Panc1 (cell line): ENCODE data around the gene CDH13. TPM values are rescaled to one million over a fixed set of nuclear protein-coding genes. Genes with fewer than 3 reads are reported as not detected.

Source experiments
- ATAC-seq: fragments of 200-7000 bp; cut with Tn5 transposase; 2 replicates; pipeline ENCODE4 v1.9.1; 2020; ENCODE audit warnings: mild to moderate bottlenecking, moderate library complexity
- BruUV-seq: library from RNA; stranded (reverse); fragments of 400-500 nt; replicated peaks from 2 replicates; lab custom pipeline; 2021; lab: Mats Ljungman, UMichigan
- CTCF ChIA-PET: fragments of 300-600 bp; sonication (Branson Sonifier 250); formaldehyde crosslinking; loops from one replicate; lab custom pipeline; 2022; ENCODE audit warnings: antibody characterized with exemption; lab: Charles Lee
- POLR2A ChIA-PET: fragments of 300-600 bp; sonication (Branson Sonifier 250); formaldehyde crosslinking; loops from one replicate; lab custom pipeline; 2022; ENCODE audit warnings: antibody characterized with exemption; lab: Charles Lee
- DNase-seq: peaks from one replicate; pipeline ENCODE4 v3.0.0-alpha.2; 2010; ENCODE audit warnings: low read depth, low spot score
- H3K27ac ChIP-seq: 2 replicates; pipeline ENCODE4 v1.5.1; 2011; ENCODE audit warnings: mild to moderate bottlenecking, low read length, inconsistent platforms
- H3K27me3 ChIP-seq: fragments of 200-500 bp; sonication (Bioruptor generic); 2 replicates; pipeline ENCODE4 v1.6.0; 2014; ENCODE audit warnings: low read length, inconsistent platforms; ENCODE audit not compliant: control insufficient read depth, insufficient read depth
- H3K36me3 ChIP-seq: fragments of 200-500 bp; sonication (Bioruptor generic); 2 replicates; pipeline ENCODE4 v1.5.1; 2014; ENCODE audit warnings: inconsistent platforms, mild to moderate bottlenecking, low read length, moderate library complexity; ENCODE audit not compliant: control insufficient read depth, insufficient read depth
- H3K4me1 ChIP-seq: 2 replicates; pipeline ENCODE4 v1.5.1; 2011; ENCODE audit warnings: inconsistent platforms, mild to moderate bottlenecking, low read length, moderate library complexity; ENCODE audit not compliant: control insufficient read depth, insufficient read depth
- H3K4me3 ChIP-seq, 2 experiments: 2 replicates each; pipeline ENCODE4 v1.5.1; 2011 to 2012; ENCODE audit warnings: low read depth in 2 of 2, low read length in 2 of 2, mild to moderate bottlenecking in 2 of 2, inconsistent platforms in 1 of 2, moderate library complexity in 1 of 2
- H3K9me3 ChIP-seq: fragments of 200-500 bp; sonication (Bioruptor generic); 2 replicates; pipeline ENCODE4 v1.5.1; 2014; ENCODE audit warnings: low read depth, mild to moderate bottlenecking, inconsistent platforms, low read length, moderate library complexity; ENCODE audit not compliant: control insufficient read depth, insufficient read depth
- POLR2AphosphoS5 ChIP-seq: IDR thresholded peaks from 2 replicates; pipeline ENCODE4 v1.6.1; 2012; ENCODE audit warnings: mild to moderate bottlenecking, low read depth, low read length, moderate library complexity
- SIN3A ChIP-seq: IDR thresholded peaks from 2 replicates; pipeline ENCODE4 v1.6.1; 2012; ENCODE audit warnings: low read depth, mild to moderate bottlenecking, low read length, moderate library complexity, borderline replicate concordance; ENCODE audit not compliant: insufficient read depth
- TCF7L2 ChIP-seq: IDR thresholded peaks from 2 replicates; pipeline ENCODE4 v1.6.1; 2011; ENCODE audit warnings: mild to moderate bottlenecking, low read depth, low read length, inconsistent platforms
- in situ Hi-C: cut with HindIII; loops from 2 replicates; pipeline ENCODE4 v1.10.0; 2016; ENCODE audit warnings: low sequenced_read_pairs, low pct_unique_long_range_greater_than_20kb
- intact Hi-C: fragments of 100-400 bp; cut with micrococcal nuclease; formaldehyde crosslinking; loops from one replicate; pipeline ENCODE4 v1.10.0; 2022; ENCODE audit not compliant: unreplicated experiment
- total RNA-seq: library from RNA; stranded (reverse); gene quantifications from one replicate; pipeline ENCODE4 v1.2.1, GENCODE V29; 2021; ENCODE audit not compliant: unreplicated experiment
- TF ChIP-seq, protein P1 (sequence below): fragments of 450-650 bp; IDR thresholded peaks from 2 replicates; pipeline ENCODE4 v1.5.1; 2017; ENCODE audit warnings: mild to moderate bottlenecking
- TF ChIP-seq, protein P2 (sequence below), 2 experiments: IDR thresholded peaks; 2 replicates each; pipeline ENCODE4 v1.6.1; 2011 to 2012; ENCODE audit warnings: low read depth in 2 of 2, control low read depth in 1 of 2, low read length in 1 of 2, mild to moderate bottlenecking in 1 of 2, moderate library complexity in 1 of 2; ENCODE audit not compliant: insufficient read depth in 1 of 2

CDH13 gene
- total RNA-seq, 1 experiment from 2014 or later = not detected

DNA sequence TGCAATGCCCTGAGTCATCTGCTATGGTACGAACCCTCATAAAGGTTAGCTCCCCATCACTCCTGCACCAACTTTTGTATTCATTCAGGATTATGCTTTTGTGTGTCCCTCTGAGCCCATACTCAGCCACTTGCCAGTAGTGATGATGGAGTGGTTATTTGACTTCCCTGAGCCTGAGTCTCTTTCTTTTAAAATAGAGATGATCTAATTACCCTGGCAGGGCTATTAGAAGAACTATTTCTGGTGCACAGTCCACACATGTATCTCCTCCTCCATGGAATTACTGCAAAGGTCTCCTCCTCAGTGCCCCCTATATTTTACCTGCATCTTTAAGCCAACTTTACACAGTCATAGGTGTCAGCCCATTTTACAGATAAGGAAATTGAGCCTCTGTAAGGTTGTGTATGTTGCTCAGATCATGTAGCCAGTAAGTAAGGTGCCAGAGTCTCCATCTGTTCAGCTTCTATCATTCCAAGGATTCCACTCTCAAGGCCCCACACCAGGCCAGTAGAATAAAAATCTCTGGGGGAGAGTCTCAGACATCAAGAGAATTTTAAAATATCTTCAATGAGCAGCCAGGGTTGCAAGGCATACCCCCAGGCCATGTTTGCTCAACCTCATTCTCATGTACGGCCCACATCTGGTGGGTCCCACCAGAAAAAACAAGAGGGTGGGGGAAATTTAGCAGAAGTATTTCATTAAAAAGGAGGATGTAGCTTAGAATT is 847.3 kb downstream of the CDH13 start:
- Histone ChIP-seq H3K9me3 (no peaks in the 10 kb centered on the region), H3K4me3 (no peak overlapping the region), H3K27me3 (no peaks in the 10 kb centered on the region), H3K36me3 (no peaks in the 10 kb centered on the region), H3K4me1 (no peaks in the 10 kb centered on the region), H3K27ac (no peak overlapping the region)
- no peak for ATAC-seq
- TF ChIP-seq, protein P1, sequence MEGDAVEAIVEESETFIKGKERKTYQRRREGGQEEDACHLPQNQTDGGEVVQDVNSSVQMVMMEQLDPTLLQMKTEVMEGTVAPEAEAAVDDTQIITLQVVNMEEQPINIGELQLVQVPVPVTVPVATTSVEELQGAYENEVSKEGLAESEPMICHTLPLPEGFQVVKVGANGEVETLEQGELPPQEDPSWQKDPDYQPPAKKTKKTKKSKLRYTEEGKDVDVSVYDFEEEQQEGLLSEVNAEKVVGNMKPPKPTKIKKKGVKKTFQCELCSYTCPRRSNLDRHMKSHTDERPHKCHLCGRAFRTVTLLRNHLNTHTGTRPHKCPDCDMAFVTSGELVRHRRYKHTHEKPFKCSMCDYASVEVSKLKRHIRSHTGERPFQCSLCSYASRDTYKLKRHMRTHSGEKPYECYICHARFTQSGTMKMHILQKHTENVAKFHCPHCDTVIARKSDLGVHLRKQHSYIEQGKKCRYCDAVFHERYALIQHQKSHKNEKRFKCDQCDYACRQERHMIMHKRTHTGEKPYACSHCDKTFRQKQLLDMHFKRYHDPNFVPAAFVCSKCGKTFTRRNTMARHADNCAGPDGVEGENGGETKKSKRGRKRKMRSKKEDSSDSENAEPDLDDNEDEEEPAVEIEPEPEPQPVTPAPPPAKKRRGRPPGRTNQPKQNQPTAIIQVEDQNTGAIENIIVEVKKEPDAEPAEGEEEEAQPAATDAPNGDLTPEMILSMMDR = no peak
- TF ChIP-seq, protein P2, sequence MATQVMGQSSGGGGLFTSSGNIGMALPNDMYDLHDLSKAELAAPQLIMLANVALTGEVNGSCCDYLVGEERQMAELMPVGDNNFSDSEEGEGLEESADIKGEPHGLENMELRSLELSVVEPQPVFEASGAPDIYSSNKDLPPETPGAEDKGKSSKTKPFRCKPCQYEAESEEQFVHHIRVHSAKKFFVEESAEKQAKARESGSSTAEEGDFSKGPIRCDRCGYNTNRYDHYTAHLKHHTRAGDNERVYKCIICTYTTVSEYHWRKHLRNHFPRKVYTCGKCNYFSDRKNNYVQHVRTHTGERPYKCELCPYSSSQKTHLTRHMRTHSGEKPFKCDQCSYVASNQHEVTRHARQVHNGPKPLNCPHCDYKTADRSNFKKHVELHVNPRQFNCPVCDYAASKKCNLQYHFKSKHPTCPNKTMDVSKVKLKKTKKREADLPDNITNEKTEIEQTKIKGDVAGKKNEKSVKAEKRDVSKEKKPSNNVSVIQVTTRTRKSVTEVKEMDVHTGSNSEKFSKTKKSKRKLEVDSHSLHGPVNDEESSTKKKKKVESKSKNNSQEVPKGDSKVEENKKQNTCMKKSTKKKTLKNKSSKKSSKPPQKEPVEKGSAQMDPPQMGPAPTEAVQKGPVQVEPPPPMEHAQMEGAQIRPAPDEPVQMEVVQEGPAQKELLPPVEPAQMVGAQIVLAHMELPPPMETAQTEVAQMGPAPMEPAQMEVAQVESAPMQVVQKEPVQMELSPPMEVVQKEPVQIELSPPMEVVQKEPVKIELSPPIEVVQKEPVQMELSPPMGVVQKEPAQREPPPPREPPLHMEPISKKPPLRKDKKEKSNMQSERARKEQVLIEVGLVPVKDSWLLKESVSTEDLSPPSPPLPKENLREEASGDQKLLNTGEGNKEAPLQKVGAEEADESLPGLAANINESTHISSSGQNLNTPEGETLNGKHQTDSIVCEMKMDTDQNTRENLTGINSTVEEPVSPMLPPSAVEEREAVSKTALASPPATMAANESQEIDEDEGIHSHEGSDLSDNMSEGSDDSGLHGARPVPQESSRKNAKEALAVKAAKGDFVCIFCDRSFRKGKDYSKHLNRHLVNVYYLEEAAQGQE (IDR thresholded peaks at IDR 0.05; ENCODE audit: insufficient read depth in 1 of 2, low read depth in 2 of 2, low read length in 1 of 2) = no peak
- TF ChIP-seq POLR2AphosphoS5 = no peak
- no TSS peak for BruUV-seq
- in situ Hi-C loops (no loop called here), intact Hi-C loops (no loop called here)
- DNase-seq = no peak
- ChIA-PET CTCF (no interaction called here), POLR2A (interaction anchor here (0.6 kb wide), 1 partner anchor 95 kb away, joined by 3 read pairs; no protein-coding TSS in a partner anchor)

DNA sequence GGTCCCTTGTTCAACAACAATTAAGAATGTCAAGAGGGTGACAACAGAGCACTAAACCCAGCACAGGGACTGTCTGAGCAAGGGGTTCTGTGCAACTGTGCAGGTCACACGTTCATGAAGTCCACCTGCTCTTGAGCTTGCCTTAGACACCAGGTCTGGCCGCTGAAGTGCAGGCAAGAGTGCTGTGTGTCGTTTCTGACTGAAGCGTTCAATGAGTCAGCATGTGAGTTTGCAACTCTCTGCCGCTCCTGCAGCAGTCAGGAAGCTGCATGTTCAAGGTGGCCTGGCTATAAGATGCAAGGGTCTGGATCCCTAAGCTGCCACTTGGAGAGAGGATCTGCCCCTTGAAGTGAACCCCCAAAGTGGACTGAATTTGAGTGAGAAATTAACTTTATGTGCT is 848.3 kb downstream of the CDH13 start:
- H3K4me3 ChIP-seq = no peak overlapping the region
- H3K36me3 ChIP-seq = no peaks in the 10 kb centered on the region
- TF ChIP-seq TCF7L2 (no peak), POLR2AphosphoS5 (no peak), SIN3A (no peak)
- TF ChIP-seq, protein P2 (IDR thresholded peaks at IDR 0.05; ENCODE audit: insufficient read depth in 1 of 2, low read depth in 2 of 2, low read length in 1 of 2) = no peak
- TF ChIP-seq, protein P1 = no peak
- ChIA-PET POLR2A (no interaction called here), CTCF (no interaction called here)
- intact Hi-C loops (no loop called here), in situ Hi-C loops (no loop called here)
- no peak overlapping the region for H3K27ac ChIP-seq
- no peaks in the 10 kb centered on the region for H3K27me3 ChIP-seq
- no peaks in the 10 kb centered on the region for H3K9me3 ChIP-seq
- no peaks in the 10 kb centered on the region for H3K4me1 ChIP-seq
- no peak for DNase-seq
- no peak for ATAC-seq
- BruUV-seq = no TSS peak
